ENCODE measurements around the gene CHRNA4.

The CHRNA4 gene

GRCh38 chr20:63329331-63330083 lies 31.6 kb downstream of the CHRNA4 start:
- no peaks in the 10 kb centered on the region for H3K27me3 ChIP-seq (ENCODE audit: insufficient read depth, low read length, poor library complexity)
- H3K4me3 ChIP-seq (ENCODE audit: low read depth in 1 of 2, low read length in 2 of 2): no peak overlapping the region
- peaks cover 4% of the 10 kb centered on the region for H3K9me3 ChIP-seq (ENCODE audit: insufficient read depth, low read length, severe bottlenecking)
- peaks cover 5% of the 10 kb centered on the region for H4K20me1 ChIP-seq (ENCODE audit: insufficient read depth, low read length)
- no peak overlapping the region for H3K27ac ChIP-seq (ENCODE audit: low read length)
- ATAC-seq (ENCODE audit: insufficient read depth, low read depth): no peak
- H3K4me1 ChIP-seq (ENCODE audit: insufficient read depth, low read length): no peaks in the 10 kb centered on the region
- H2AFZ ChIP-seq (ENCODE audit: low read depth, low read length): no peak overlapping the region
- DNase-seq: no peak
- no peak overlapping the region for H3K9ac ChIP-seq (ENCODE audit: low read depth, low read length)
- H3K4me2 ChIP-seq (ENCODE audit: insufficient read depth, low read length): no peak overlapping the region
- TF ChIP-seq CTCF (IDR thresholded peaks at IDR 0.05; ENCODE audit: borderline replicate concordance, extremely low read depth, low read length, poor library complexity, severe bottlenecking) (no peak), EZH2 (IDR thresholded peaks at IDR 0.05; ENCODE audit: borderline replicate concordance, low read depth, low read length, severe bottlenecking) (no peak)
- H3K79me2 ChIP-seq (ENCODE audit: insufficient read depth, low read length): no peaks in the 10 kb centered on the region
- no peaks in the 10 kb centered on the region for H3K36me3 ChIP-seq (ENCODE audit: insufficient read depth, low read length)

GRCh38 chr20:63328718-63329275 lies 32.4 kb downstream of the CHRNA4 start:
- Histone ChIP-seq H3K4me2 (ENCODE audit: insufficient read depth, low read length) (no peak overlapping the region), H3K79me2 (ENCODE audit: insufficient read depth, low read length) (no peaks in the 10 kb centered on the region), H3K27ac (ENCODE audit: low read length) (no peak overlapping the region), H3K9ac (ENCODE audit: low read depth, low read length) (no peak overlapping the region), H3K36me3 (ENCODE audit: insufficient read depth, low read length) (no peaks in the 10 kb centered on the region), H3K27me3 (ENCODE audit: insufficient read depth, low read length, poor library complexity) (no peaks in the 10 kb centered on the region), H4K20me1 (ENCODE audit: insufficient read depth, low read length) (peaks cover 5% of the 10 kb centered on the region), H3K9me3 (ENCODE audit: insufficient read depth, low read length, severe bottlenecking) (peaks cover 4% of the 10 kb centered on the region), H2AFZ (ENCODE audit: low read depth, low read length) (no peak overlapping the region), H3K4me1 (ENCODE audit: insufficient read depth, low read length) (no peaks in the 10 kb centered on the region), H3K4me3 (ENCODE audit: low read depth in 1 of 2, low read length in 2 of 2) (no peak overlapping the region)
- DNase-seq: no peak
- ATAC-seq (ENCODE audit: insufficient read depth, low read depth): no peak
- TF ChIP-seq CTCF (IDR thresholded peaks at IDR 0.05; ENCODE audit: borderline replicate concordance, extremely low read depth, low read length, poor library complexity, severe bottlenecking) (no peak), EZH2 (IDR thresholded peaks at IDR 0.05; ENCODE audit: borderline replicate concordance, low read depth, low read length, severe bottlenecking) (no peak)

- no peak overlapping the region for H3K4me3 ChIP-seq (ENCODE audit: low read depth in 1 of 2, low read length in 2 of 2)
- 0 out of 3 replicates have a peak, but pooled peaks have one; percentile 10 for ATAC-seq (ENCODE audit: insufficient read depth, low read depth)
- H2AFZ ChIP-seq (ENCODE audit: low read depth, low read length): no peak overlapping the region
- H3K4me1 ChIP-seq (ENCODE audit: insufficient read depth, low read length): no peaks in the 10 kb centered on the region
- H4K20me1 ChIP-seq (ENCODE audit: insufficient read depth, low read length): peaks cover 5% of the 10 kb centered on the region
- H3K4me2 ChIP-seq (ENCODE audit: insufficient read depth, low read length): no peak overlapping the region
- no peaks in the 10 kb centered on the region for H3K36me3 ChIP-seq (ENCODE audit: insufficient read depth, low read length)
- DNase-seq: no peak
- no peaks in the 10 kb centered on the region for H3K79me2 ChIP-seq (ENCODE audit: insufficient read depth, low read length)
- peaks cover 4% of the 10 kb centered on the region for H3K9me3 ChIP-seq (ENCODE audit: insufficient read depth, low read length, severe bottlenecking)
- TF ChIP-seq EZH2 (IDR thresholded peaks at IDR 0.05; ENCODE audit: borderline replicate concordance, low read depth, low read length, severe bottlenecking) (no peak), CTCF (IDR thresholded peaks at IDR 0.05; ENCODE audit: borderline replicate concordance, extremely low read depth, low read length, poor library complexity, severe bottlenecking) (no peak)
- no peak overlapping the region for H3K9ac ChIP-seq (ENCODE audit: low read depth, low read length)
- H3K27me3 ChIP-seq (ENCODE audit: insufficient read depth, low read length, poor library complexity): no peaks in the 10 kb centered on the region
- no peak overlapping the region for H3K27ac ChIP-seq (ENCODE audit: low read length)
These were observed 33.0 kb downstream of the CHRNA4 start for GRCh38 chr20:63328026-63328700.
